HG03354 (cell line): ENCODE data around the gene FOSL1.
"Not testable (repeated sequence)": the region's sequence is repeated elsewhere in the genome, so short reads cannot be mapped to it uniquely, and the experiment has no call there.

Source experiments
- ATAC-seq: cut with Tn5 transposase; IDR thresholded peaks from one replicate; pipeline ENCODE4 v1.9.1; 2021; ENCODE audit warnings: mild to moderate bottlenecking; ENCODE audit not compliant: unreplicated experiment, poor library complexity, severe bottlenecking

The FOSL1 gene

DNA sequence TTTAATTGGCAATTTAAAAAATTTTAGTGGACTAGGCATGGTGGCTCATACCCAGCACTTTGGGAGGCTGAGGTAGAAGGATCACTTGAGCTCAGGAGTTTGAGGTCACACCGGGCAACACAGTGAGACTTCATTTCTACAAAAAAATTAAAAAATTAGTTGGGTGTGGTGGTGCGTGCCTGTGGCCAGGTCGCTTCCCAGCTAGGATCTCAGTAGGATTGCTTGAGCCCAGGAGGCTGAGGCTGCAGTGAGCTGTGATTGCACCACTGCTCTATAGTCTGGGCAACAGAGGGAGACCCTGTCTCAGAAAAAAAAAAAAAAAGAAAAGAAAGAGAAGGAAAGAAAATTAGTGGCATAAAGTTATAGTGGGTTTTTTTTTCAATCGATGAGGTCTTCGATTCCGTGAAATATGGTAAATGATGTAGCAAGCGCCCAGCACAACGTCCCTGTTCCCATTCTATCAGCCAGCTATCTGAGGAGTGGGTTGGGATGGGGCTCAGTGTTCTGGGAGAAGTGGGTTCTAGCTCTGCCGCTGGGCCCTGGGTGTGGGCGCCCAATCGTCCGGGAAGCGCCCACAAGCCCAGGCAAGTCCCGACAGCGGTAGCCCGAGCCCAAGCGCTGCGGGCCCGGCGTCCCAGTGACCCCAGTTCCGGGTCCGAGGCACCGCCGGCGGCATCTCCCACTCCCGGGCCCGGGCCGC is 1.4 kb downstream of the FOSL1 start:
- no peak for ATAC-seq

DNA sequence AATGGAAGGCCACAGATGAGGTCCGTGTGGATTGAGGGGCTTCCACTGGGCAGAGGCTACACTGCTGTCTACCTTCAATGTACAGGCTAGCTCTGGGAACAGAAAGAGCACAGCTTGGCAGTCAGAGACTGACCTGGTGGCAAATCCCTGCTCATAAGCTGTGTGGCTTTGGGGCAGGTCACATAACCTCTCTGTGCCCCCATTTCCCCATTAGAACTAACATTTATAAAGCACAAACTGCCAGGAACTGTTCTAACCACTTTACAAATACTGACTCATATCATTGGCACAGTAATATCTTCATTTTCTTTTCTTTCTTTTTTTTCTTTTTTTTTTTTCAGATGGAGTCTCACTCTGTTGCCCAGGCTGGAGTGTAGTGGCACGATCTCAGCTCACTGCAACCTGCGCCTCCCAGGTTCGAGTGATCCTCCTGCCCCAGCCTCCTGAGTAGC is 3.1 kb downstream of the FOSL1 start:
- no peak for ATAC-seq

DNA sequence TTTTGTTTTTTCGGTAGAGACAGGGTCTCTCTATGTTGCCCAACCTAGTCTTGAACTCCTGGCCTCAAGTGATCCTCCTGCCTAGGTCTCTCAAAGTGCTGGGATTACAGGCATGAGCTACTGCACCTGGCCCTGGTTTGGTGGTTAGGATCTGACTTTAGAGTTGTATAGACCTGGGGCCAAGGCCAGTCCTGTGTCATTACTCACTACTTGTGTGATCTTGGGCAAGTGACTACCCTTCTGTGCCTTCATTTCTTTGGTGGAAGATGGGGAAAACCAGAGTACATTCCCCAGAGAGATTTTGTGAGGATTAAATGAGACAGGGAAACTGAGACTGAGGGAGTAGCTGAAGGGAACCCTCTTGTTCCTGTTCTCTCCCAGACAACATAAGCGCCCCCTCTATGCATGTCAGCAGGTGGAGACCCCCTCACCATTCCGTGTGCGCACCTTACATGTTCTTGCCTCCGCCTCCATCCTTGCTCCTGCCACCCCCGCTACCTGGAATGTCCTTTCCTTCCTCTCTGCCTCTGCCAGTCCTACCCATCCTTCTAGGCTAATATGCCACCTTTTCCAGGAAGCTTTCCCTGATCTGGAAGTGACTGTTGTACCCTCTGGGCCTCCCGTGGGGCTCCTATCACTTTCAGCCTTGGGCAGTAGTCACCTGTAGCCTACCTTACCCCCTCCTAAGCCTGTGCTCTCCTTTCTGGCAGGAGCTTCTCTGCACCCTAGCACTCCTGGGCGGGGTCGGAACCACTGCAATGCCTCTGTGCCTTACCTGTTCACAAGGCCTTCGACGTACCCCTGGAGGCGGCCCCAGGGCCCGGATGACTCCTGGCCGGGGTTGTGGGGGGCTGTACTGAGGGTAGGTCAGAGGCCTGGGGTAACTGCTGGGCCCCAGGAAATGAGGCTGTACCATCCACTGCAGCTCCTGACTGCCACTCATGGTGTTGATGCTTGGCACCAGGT is 3.9 kb downstream of the FOSL1 start:
- no peak for ATAC-seq

DNA sequence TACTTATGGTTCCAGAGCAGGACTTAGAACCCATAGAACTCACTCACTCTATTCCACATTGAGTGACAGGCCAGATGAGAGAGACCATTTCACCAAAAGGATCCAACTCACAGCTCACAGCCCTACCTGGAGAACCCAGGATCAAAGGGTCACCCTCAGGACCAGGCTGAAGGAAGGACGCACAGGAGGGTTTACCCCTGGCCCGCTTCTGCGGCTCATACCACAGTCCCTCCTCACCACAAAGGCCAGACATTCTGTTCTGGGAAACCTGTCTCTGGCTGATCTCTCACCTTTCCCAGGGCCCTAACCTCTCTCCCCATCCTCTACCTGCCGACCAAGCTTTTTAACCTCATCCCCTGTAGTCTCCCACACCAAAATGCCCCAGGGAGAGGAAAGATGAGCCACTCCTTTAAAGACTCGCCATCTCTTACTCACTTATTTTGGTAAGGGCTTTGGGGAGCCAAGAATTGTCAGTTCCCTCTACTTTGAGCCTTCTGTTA is 4.7 kb downstream of the FOSL1 start:
- ATAC-seq: no peak

DNA sequence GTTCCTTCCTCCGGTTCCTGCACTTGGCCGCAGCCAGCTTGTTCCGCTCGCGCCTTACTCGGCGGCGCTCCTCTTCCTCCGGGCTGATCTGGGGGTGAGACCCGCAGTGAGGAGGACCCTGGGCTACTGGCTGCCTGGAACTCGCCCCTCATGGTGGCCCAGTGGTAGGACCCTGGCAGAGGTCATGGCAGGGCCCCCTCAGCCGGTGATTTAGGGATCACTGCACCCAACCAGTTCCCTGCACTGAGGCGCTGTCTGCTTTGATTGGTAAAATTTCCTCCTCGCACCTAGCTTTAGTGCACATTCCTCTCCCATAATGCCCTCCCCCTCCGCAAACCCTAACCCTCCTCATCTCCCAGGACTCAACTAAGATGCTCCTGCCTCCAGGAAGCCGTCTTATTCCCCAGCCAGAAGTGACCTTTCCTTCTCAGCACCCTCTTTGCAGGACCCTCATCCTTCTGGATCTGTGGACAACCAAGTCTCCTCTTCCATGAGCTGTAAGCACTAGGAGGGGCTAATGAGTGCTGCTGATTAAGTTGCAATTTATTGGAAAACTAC is 6.1 kb downstream of the FOSL1 start:
- no peak for ATAC-seq

DNA sequence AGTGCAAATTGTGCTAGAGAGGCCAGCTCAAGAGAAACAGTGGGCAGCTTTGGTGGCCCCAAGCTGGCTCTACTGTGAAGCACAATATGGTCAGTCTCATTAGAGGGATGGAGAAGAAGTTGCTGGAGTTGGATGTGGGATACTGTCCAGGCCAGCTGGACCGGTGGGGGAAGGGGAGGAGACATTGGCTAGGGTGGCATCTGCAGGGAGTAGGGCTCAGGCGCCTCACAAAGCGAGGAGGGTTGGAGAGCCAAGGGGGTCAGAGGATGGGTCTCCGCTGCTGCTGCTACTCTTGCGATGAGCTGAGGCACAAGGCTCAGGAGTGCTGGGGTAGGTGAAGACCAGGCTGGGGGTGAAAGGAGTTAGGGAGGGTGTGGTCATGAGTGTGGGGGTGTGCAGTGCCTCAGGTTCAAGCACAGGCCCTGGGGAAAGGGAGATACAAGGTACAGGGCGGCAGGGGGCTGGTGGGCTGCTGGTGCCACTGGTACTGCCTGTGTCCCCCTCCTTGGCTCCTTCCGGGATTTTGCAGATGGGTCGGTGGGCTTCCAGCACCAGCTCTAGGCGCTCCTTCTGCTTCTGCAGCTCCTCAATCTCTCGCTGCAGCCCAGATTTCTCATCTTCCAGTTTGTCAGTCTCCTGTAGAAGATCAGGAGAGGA is 7.4 kb downstream of the FOSL1 start:
- no peak for ATAC-seq

DNA sequence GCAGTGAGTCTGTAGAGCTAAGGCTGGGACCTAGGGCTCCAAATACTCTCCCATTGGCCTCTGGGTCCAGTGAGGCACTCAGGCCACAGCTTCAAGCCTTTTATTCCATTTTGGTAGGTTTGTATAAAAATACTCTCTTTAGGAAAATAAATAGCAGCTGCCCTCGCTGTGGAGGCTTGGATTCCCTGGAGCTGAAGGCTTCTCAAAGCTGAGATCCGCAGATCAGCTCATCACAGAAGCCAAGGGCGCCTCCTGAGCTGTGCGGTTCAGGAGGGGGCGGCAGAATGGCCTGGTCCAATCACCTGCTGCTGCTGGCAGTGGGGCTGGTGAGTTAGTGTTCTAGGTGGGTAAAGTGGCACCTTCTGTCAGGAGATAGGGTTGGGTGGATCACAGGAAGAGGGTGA is 8.0 kb downstream of the FOSL1 start:
- ATAC-seq: not testable (repeated sequence)

DNA sequence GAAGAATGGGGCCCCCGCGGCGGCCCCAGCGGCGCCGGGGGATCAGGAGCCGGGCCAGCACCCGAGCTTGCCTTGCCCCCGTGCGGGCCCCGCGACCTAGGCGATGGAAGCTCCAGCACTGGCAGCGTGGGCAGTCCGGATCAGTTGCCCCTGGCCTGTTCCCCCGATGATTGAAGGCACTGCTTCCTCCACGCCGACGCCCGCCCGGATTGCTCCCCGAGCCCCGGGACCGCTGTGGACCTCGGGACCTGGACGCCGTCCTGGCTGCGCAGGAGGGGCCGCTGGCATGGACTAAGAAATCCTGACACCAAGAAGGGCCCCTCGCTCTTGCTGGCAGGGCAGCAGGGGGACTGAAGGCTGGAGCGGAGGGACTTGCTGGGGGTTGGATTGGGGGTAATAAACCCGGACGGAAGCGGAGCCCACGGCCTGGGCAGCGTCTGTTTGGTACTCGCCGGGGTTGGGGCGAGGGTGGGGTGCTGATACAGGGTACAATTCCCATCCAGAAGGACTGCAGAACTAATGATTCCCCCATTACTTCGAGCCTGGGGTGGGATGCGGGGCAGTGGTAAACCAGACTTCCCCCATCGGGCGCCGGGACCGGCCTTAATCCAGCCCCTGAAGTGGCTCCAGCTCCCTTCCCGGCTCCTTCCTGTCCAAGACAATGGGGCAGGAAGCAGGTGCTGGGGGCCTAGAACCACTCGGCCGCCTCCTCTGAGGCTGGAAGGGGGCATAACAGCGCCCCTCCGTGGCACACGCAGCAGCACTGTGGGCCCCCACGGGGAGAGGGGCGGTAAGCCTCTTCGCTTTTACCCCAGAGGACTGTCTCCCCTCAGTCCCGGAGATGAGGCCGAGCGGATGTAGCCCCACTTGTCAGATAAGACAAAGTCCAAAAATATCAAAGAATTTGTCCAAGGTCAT is 8.7 kb downstream of the FOSL1 start:
- no peak for ATAC-seq

DNA sequence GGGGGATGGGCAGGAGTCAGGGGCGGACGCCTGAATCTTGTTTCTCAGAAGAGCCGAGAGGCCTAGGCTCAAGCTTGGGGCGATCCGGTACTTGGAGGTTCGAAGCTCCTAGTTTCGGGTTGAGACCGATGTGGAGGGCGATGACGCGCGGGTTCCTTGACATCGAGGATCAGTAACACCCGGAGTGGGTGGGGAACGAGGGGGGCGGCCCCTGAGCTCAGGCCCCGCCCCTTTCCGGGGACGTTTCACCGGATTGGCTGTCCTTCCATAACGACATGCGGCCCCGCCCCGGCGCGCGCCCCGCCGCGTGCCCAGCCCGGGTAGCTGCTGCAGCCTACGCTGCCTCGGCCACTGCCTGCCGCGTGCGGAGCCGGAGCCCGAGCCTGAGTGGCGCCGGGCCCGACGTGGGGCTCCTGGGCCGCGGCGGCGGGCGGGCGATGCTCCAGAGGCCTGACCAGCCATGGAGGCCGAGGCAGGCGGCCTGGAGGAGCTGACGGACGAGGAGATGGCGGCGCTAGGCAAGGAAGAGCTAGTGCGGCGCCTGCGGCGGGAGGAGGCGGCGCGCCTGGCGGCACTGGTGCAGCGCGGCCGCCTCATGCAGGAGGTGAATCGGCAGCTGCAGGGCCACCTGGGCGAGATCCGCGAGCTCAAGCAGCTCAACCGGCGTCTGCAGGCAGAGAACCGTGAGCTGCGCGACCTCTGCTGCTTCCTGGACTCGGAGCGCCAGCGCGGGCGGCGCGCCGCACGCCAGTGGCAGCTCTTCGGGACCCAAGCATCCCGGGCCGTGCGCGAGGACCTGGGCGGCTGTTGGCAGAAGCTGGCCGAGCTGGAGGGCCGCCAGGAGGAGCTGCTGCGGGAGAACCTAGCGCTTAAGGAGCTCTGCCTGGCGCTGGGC is 9.6 kb downstream of the FOSL1 start, which contains the start of gene CCDC85B:
Gene CCDC85B, plus strand, starts transcription at position 350 of the 895 bp plus-strand sequence. Its CDS starts 111 bp downstream, at position 461.
- peak; percentile 56 for ATAC-seq

DNA sequence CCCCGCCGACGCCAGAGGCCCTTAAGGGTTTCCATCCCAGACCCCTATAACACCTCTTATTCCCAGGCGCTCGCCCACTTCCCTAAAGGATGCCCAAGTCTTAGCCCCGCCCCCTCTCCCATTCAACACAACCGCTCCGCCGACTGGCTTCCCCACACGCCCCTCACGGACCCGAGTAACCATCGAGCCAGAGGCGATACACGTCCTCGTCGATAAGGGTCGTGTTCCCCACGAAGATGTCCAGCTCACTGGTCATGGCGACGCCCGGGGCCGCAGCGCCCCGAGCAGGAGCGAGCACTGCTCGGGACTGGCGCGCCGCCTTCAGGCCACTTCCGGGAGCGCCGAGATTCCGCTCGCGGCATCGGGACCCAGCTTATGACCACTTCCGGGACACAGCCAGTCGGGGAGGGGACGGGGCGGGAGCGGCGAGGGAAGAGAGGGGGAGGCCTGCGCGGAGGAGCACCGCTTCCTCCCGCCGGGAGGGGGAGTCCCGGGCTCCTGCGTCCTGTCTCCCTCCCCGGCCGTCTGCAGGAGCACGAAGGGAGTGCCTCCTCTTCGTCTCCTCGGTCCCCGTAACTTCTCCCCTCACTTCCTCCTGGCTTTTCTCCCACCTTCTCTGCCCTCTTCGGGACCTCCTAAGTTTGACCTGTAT is 11.9 kb downstream of the FOSL1 start, which contains the start of gene FIBP:
Gene FIBP, minus strand, starts transcription at position 309 of the 652 bp plus-strand sequence. Its CDS starts 53 bp downstream, at position 256.
- ATAC-seq: peak; percentile 43

DNA sequence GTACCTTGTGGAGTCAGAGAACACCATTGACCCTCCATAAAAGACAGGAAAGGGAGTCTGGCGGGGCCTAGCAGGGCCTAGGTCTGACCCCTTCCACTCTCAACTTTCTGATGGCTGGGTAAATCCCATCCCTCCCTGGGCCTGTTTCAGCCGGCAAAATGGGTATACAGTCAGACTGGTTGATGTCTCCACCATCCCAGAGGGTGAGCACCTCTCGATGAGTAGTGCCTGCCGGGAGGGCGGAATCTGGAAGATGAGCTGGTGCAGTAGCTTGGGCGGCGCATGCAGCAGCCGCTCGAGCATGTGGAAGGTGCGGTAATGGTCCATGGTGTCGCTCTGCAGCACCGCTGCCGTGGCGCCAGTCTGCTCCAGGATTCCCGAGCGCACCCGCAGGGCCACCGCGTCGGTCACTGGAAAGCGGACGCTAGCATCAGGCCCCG is 12.4 kb downstream of the FOSL1 start:
- ATAC-seq: no peak

DNA sequence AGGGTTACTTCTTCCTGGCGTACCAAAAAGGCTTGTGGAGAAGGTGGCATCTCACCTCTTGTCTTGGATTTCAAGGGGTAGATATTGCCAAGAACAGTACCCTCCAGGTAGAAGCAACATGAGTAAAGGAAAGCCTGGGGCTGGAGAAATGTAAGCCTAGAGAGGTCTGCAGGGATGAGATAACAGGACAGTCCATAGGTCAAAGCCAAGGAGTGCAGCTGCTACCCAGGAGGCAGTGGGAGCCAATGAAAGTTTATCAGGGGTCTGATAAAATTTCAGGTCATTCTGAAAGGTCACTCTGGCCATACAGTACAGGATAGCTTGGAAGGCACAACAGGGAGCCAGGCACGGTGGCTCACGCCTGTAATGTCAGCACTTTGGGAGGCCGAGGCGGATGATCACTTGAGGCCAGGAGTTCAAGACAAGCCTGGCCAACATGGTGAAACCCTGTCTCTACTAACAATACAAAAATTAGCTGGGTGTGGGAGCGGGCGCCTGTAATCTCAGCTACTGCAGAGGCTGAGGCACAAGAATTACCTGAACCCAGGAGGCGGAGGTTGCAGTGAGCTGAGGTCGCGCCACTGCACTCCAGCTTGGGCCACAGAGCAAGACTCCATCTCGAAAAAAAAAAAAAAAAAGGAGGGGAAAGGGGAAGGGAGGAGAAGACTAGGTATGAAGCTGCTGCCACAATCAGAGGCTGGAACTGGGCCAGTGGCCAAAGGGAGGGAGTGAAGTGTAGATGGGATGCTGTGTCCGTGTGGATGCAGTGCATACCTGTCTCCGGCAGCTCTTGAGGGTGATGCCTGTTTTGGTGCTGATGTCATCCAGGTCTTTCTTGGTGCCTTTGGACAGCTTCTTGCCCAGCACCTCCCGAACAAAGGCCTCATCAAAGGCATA is 13.1 kb downstream of the FOSL1 start:
- no peak for ATAC-seq

DNA sequence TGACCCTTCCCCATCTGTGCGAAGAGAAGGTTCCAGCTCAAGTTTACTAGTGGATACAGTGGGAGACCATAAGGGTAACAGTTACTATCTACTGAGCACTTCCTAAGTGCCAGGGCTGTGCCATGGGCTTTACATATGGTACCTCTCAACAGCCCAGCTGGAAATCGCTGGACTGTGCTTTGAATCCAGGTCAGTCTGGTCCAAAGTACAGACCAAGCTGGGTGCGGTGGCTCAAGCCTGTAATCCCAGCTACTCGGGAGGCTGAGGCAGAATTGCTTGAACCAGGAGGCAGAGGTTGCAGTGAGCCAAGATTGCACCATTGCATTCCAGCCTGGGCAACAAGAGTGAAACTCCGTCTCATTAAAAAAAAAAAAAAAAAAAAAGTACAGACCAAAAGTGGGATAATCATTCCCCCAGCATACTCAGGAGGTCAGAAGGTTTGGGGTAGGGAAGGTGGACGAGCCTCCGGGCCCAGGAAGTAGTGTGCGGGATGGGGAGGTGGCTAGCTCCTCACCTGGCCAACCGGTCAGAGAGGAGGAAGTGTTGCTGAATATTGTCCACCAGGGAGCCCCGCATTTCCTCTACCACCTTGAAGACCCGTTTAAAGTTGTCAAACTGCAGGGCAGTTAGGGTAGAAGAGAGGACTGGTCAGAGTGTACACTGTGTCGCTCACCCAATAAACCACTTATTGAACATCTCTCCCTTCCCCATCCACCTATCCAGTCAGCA is 14.2 kb downstream of the FOSL1 start:
- no peak for ATAC-seq

DNA sequence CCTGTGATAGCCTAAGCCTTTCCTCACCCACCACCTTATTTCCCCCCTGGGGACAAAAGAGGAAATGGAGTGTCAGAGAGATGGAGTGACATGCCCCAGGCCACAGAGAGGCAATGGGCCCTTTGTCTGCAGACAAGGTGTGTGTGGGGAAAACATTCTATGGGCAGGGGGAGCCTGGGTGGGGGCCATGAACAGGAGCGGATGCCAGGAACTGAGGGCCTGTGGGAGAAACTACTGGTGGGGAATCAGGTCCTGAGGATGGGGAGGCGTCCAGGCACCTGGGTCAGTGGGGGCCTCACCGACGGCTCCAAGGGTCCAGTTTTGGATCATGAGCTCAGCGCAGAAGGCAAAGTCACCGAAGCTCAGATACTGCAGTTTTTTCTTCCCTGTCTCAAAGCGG is 15.0 kb downstream of the FOSL1 start:
- ATAC-seq: no peak

DNA sequence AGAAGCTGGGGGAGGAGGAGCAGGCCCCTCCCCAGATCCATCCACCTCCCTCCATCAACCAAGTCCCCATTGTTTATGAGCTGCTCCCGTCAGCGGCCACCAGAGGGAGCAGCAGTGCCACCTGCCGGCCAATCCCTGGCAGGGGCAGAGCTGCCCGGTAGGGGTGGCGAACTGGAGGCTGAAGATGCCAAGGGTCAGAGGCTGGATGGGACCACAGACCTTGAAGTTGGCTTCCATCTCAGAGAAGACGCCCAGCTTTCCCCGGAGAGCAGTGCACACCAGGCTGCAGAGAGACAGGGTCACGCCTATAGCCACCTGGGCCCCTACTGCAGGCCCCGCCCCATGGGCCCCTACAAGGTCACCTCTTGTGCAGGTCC is 15.5 kb downstream of the FOSL1 start:
- ATAC-seq: peak; percentile 44
